ENCODE results near the gene CFTR. TPM values are rescaled to one million over a fixed set of nuclear protein-coding genes. Genes with fewer than 3 reads are reported as not detected.

CFTR gene
- total RNA-seq, 1 experiment from 2014 or later, result not detected

- H3K9ac ChIP-seq (ENCODE audit: low read length), result no peak overlapping the region
- H3K27ac ChIP-seq (ENCODE audit: low read depth, low read length), result no peak overlapping the region
- no peaks in the 10 kb centered on the region for H3K9me2 ChIP-seq (ENCODE audit: insufficient read depth)
- no TSS peak for BruUV-seq (replicated peaks)
- H3K36me3 ChIP-seq (ENCODE audit: control insufficient read depth in 1 of 2, insufficient read depth in 2 of 2, low read length in 2 of 2), result no peaks in the 10 kb centered on the region
- no peaks in the 10 kb centered on the region for H3K79me2 ChIP-seq (ENCODE audit: insufficient read depth, low read length)
- ChIA-PET RAD21 (ENCODE audit: low non-redundant PET in 1 of 2, low total read pairs in 2 of 2, uncharacterized antibody in 2 of 2, unreplicated experiment in 2 of 2) (no interaction called here), CTCF (no interaction called here), POLR2A (no interaction called here)
- intact Hi-C loops (cut with micrococcal nuclease), result no loop called here
- H3K4me1 ChIP-seq (ENCODE audit: control insufficient read depth in 1 of 2, insufficient read depth in 2 of 2, low read length in 2 of 2), result peaks cover 0 to 12% of the 10 kb centered on the region in 2 experiments; a peak in 2 of 4 replicates
- TF ChIP-seq EZH2 (IDR thresholded peaks at IDR 0.05), result no peak
- no peak for TF ChIP-seq ATF3 (IDR thresholded peaks at IDR 0.05)
- no peak for TF ChIP-seq YY1 (IDR thresholded peaks at IDR 0.05; ENCODE audit: extremely low read depth, insufficient replicate concordance, low read depth, low read length)
- TF ChIP-seq POLR2AphosphoS5 (IDR thresholded peaks at IDR 0.05; ENCODE audit: low read depth, low read length), result no peak
- TF ChIP-seq CTCF (IDR thresholded peaks at IDR 0.05 in 2 of 3, conservative IDR thresholded peaks at IDR 0.05 in 1 of 3; ENCODE audit: borderline replicate concordance in 1 of 3, insufficient read depth in 1 of 3, low read depth in 2 of 3, low read length in 2 of 3), result no peak
- no peak for TF ChIP-seq EGR1 (IDR thresholded peaks at IDR 0.05; ENCODE audit: low read depth)
- TF ChIP-seq CBX3 (IDR thresholded peaks at IDR 0.05; ENCODE audit: low read depth), result no peak
- no peak for TF ChIP-seq ZNF274 (IDR thresholded peaks at IDR 0.05; ENCODE audit: low read depth, low read length)
- TF ChIP-seq CEBPB (IDR thresholded peaks at IDR 0.05; ENCODE audit: low read depth), result no peak
- TF ChIP-seq FOSL1 (IDR thresholded peaks at IDR 0.05; ENCODE audit: low read depth), result no peak
- TF ChIP-seq JUND (IDR thresholded peaks at IDR 0.05), result no peak
- TF ChIP-seq SP1 (IDR thresholded peaks at IDR 0.05; ENCODE audit: low read depth), result no peak
- no peak for TF ChIP-seq POLR2A (IDR thresholded peaks at IDR 0.05; ENCODE audit: borderline replicate concordance, extremely low read depth, insufficient read depth, insufficient read length)
- no peak for TF ChIP-seq TCF7L2 (IDR thresholded peaks at IDR 0.05; ENCODE audit: borderline replicate concordance, extremely low read depth, insufficient read depth, insufficient read length)
- TF ChIP-seq REST (IDR thresholded peaks at IDR 0.05; ENCODE audit: low read depth), result no peak
- no peaks in the 10 kb centered on the region for H3K27me3 ChIP-seq (ENCODE audit: insufficient read depth, low read length)
- H2AFZ ChIP-seq (ENCODE audit: low read depth, low read length, poor library complexity, severe bottlenecking), result peak overlapping the region; percentile 79
- no peaks in the 10 kb centered on the region for H3K9me3 ChIP-seq (ENCODE audit: control insufficient read depth in 1 of 2, insufficient read depth in 1 of 2, low read depth in 1 of 2, low read length in 2 of 2)
- H3K4me3 ChIP-seq (replicated peaks in 1 of 2; ENCODE audit: low read depth in 1 of 2, low read length in 2 of 2), result no peak overlapping the region
- no peak for ATAC-seq
- no peak for DNase-seq (ENCODE audit: low read depth, low spot score)
- no peaks in the 10 kb centered on the region for H4K20me1 ChIP-seq (ENCODE audit: insufficient read depth)
- peak overlapping the region; percentile 50 for H3K4me2 ChIP-seq (ENCODE audit: low read length)
Observed at GRCh38 chr7:117666689-117667088, 186.9 kb downstream of the CFTR start.
